Measurements from ENCODE around the gene LAMA3.

- TF ChIP-seq, protein P1, sequence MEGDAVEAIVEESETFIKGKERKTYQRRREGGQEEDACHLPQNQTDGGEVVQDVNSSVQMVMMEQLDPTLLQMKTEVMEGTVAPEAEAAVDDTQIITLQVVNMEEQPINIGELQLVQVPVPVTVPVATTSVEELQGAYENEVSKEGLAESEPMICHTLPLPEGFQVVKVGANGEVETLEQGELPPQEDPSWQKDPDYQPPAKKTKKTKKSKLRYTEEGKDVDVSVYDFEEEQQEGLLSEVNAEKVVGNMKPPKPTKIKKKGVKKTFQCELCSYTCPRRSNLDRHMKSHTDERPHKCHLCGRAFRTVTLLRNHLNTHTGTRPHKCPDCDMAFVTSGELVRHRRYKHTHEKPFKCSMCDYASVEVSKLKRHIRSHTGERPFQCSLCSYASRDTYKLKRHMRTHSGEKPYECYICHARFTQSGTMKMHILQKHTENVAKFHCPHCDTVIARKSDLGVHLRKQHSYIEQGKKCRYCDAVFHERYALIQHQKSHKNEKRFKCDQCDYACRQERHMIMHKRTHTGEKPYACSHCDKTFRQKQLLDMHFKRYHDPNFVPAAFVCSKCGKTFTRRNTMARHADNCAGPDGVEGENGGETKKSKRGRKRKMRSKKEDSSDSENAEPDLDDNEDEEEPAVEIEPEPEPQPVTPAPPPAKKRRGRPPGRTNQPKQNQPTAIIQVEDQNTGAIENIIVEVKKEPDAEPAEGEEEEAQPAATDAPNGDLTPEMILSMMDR (conservative IDR thresholded peaks at IDR 0.05; ENCODE audit: low read length), result no peak
- no peak for TF ChIP-seq EZH2phosphoT487 (IDR thresholded peaks at IDR 0.05; ENCODE audit: borderline replicate concordance)
Observed at GRCh38 chr18:23956483-23956882, 267.2 kb downstream of the LAMA3 start.

All from Loucy (cell line).